Stimulated activated CD8-positive, alpha-beta memory T cell treated with anti-CD3 and anti-CD28 coated beads, Interleukin-12 subunit alpha, Interleukin-12 subunit beta, amount 100 ng/mL, for 24 hours (primary cell): Measurements from ENCODE around the gene SPATA13.
A peak's percentile ranks its signal among the peaks of the same experiment; 100 is the strongest.
"Not testable (repeated sequence)": the region's sequence is repeated elsewhere in the genome, so short reads cannot be mapped to it uniquely, and the experiment has no call there.

Source experiments
- DNase-seq: peaks from one replicate; pipeline ENCODE4 v3.0.0-alpha.2; 2020; ENCODE audit errors: extremely low read depth

Gene SPATA13

GRCh38 chr13:24160458-24161009 lies at the start of gene SPATA13:
TSS of gene SPATA13 (plus strand) at chr13:24160720. CDS start at chr13:24222930, 62,210 bp downstream.
- peak; percentile 84 for DNase-seq

- DNase-seq = no peak
These were observed 47.7 kb upstream of the SPATA13 start for GRCh38 chr13:24112791-24113190.

GRCh38 chr13:24115671-24116070 lies 44.8 kb upstream of the SPATA13 start:
- no peak for DNase-seq

- DNase-seq = no peak
These were observed 44.4 kb upstream of the SPATA13 start for GRCh38 chr13:24116131-24116530.

- DNase-seq = no peak
These were observed 41.9 kb upstream of the SPATA13 start for GRCh38 chr13:24118576-24118975.

GRCh38 chr13:24119626-24120508 lies 40.7 kb upstream of the SPATA13 start:
- DNase-seq = no peak

GRCh38 chr13:24122045-24122444 lies 38.5 kb upstream of the SPATA13 start:
- not testable (repeated sequence) for DNase-seq

- no peak for DNase-seq
These were observed 38.0 kb upstream of the SPATA13 start for GRCh38 chr13:24122569-24122968.

GRCh38 chr13:24123761-24124160 lies 36.8 kb upstream of the SPATA13 start:
- no peak for DNase-seq

GRCh38 chr13:24124789-24125476 lies 35.6 kb upstream of the SPATA13 start:
- no peak for DNase-seq

- DNase-seq = no peak
These were observed 33.3 kb upstream of the SPATA13 start for GRCh38 chr13:24127116-24127631.

- DNase-seq = no peak
These were observed 32.4 kb upstream of the SPATA13 start for GRCh38 chr13:24128112-24128511.

- DNase-seq = no peak
These were observed 31.6 kb upstream of the SPATA13 start for GRCh38 chr13:24128962-24129361.

- no peak for DNase-seq
These were observed 30.4 kb upstream of the SPATA13 start for GRCh38 chr13:24129914-24130774.

GRCh38 chr13:24131749-24132148 lies 28.8 kb upstream of the SPATA13 start:
- DNase-seq = no peak

- DNase-seq = no peak
These were observed 27.3 kb upstream of the SPATA13 start for GRCh38 chr13:24133021-24133795.

- no peak for DNase-seq
These were observed 26.3 kb upstream of the SPATA13 start for GRCh38 chr13:24134231-24134630.

GRCh38 chr13:24134757-24135156 lies 25.8 kb upstream of the SPATA13 start:
- DNase-seq = no peak

- no peak for DNase-seq
These were observed 24.7 kb upstream of the SPATA13 start for GRCh38 chr13:24135674-24136300.

GRCh38 chr13:24138911-24139310 lies 21.6 kb upstream of the SPATA13 start:
- DNase-seq = no peak
